Measurements from ENCODE around the gene RSPH4A. TPM values are rescaled to one million over a fixed set of nuclear protein-coding genes. Genes with fewer than 3 reads are reported as not detected.

Gene RSPH4A
- polyA plus RNA-seq, 4 donors = 2.5 to 3.0 (median 2.9) TPM

Other genes starting within 250 kb of the RSPH4A start
- 10 to 100 TPM; 43.0 to 46.2 (median 43.7) TPM for gene DSE, start 245.5 kb upstream of the RSPH4A start, polyA plus RNA-seq (ENCODE audit: insufficient read length in 4 of 4)
- gene CALHM6, start 155.1 kb upstream of the RSPH4A start, polyA plus RNA-seq (ENCODE audit: insufficient read length in 4 of 4) = 1 to 10 TPM; 3.4 to 5.7 (median 3.8) TPM
- 1 to 10 TPM; 2.1 to 3.2 (median 2.7) TPM for gene CALHM5, start 104.8 kb upstream of the RSPH4A start, polyA plus RNA-seq (ENCODE audit: insufficient read length in 4 of 4)
- under 1 TPM; 0.18 to 0.46 (median 0.33) TPM for gene TRAPPC3L, start 70.8 kb upstream of the RSPH4A start, polyA plus RNA-seq (ENCODE audit: insufficient read length in 4 of 4)
- gene CALHM4, start 62.7 kb upstream of the RSPH4A start, polyA plus RNA-seq (ENCODE audit: insufficient read length in 4 of 4) = under 1 TPM; 0.46 to 0.62 (median 0.52) TPM
- gene RWDD1, start 45.0 kb upstream of the RSPH4A start, polyA plus RNA-seq (ENCODE audit: insufficient read length in 4 of 4) = 10 to 100 TPM; 72.9 to 90.0 (median 82.7) TPM
- gene ZUP1, start 52.3 kb downstream of the RSPH4A start, polyA plus RNA-seq (ENCODE audit: insufficient read length in 4 of 4) = 10 to 100 TPM; 12.5 to 15.2 (median 13.9) TPM
- 10 to 100 TPM; 18.6 to 22.2 (median 20.7) TPM for gene KPNA5, start 64.7 kb downstream of the RSPH4A start, polyA plus RNA-seq (ENCODE audit: insufficient read length in 4 of 4)
- 1 to 10 TPM; 5.7 to 8.1 (median 7.7) TPM for gene FAM162B, start 149.2 kb downstream of the RSPH4A start, polyA plus RNA-seq (ENCODE audit: insufficient read length in 4 of 4)
- gene GPRC6A, start 212.6 kb downstream of the RSPH4A start, polyA plus RNA-seq (ENCODE audit: insufficient read length in 4 of 4) = under 1 TPM; 0.17 to 0.43 (median 0.34) TPM

All from left renal cortex interstitium (tissue), 4 donors.